HG02840 (cell line): ENCODE measurements around the gene INPP5B.

ENCODE experiments used
- ATAC-seq: cut with Tn5 transposase; IDR thresholded peaks from one replicate; pipeline ENCODE4 v1.9.1; 2021; ENCODE audit warnings: mild to moderate bottlenecking, moderate library complexity, moderate number of reproducible peaks; ENCODE audit not compliant: unreplicated experiment, low FRiP score

INPP5B gene

GRCh38 chr1:37879865-37880264 is 67.0 kb downstream of the INPP5B start:
- no peak for ATAC-seq

GRCh38 chr1:37878071-37878470 is 68.8 kb downstream of the INPP5B start:
- ATAC-seq: no peak

DNA sequence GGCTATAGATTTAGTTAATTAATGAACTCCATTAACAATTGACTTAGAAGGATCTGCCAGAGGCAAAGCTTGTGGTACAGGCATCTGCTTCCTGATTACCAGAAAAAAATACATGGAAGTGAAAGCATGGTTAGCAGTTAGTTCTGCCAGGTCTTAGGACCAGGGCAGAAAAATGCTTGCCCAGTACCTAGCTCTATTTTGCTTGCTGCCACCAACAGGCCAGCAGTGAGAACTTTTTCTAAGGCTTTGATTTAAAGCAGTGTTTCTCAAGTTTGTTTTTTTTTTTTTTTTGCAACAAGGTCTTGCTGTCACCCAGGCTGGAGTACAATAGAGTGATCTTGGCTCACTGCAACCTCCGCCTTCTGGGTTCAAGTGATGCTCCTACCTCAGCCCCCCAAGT is 71.0 kb downstream of the INPP5B start:
- no peak for ATAC-seq

DNA sequence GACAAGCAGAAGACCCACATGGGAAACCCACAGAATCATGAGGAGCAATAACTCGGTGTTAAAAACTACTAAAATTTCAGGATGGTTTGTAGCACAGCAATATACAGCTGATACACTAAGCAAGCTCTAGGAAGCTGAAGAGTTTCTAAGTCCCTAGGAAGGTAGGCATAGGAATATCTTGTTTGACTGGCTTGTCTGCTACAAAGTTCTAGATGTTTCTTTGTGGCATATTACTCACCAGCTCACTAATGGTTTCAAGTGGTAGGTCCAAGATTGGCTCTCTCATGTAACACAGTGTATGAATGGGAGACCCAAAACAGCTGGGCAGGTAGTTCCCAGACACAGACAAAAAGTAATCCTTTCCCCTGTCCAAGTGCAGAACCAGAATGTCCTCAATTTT is 74.2 kb downstream of the INPP5B start:
- no peak for ATAC-seq

GRCh38 chr1:37868466-37868865 is 78.4 kb downstream of the INPP5B start:
- ATAC-seq: no peak

DNA sequence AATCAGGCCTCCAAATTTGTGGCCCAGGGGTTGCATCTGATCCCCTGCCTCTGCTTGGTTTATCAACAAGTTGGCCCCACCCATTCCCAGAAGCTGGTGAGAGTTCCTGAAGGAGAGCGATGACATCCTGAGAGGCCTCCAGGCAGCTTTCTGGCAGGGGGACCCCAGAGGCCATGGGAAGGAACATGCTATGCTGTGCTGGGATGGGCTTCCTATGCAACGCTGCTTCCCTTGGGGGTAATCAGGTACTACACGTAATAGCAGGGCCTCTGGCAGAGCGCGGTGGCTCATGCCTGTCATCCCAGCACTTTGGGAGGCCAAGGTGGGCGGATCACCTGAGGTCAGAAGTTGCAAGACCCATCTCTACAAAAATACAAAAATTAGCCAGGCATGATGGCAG is 79.1 kb downstream of the INPP5B start:
- ATAC-seq: no peak

DNA sequence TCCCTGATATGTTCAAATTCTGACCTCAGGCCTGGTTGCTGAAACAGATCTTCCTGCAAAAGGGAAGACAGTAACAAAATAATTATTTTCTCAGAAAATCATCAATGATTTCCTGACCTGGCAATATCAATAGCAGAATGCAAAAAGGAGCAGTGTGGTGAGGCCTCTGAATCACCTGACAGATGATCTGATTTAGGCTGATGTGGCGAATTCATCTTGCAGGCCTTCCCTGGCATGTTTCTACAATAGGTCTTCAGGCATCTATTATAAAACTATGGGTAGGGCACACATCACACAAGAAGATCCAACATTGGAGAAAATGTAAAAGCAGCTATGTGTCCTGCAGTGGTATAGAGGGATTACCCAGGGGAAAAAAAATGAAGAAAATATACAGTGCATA is 80.4 kb downstream of the INPP5B start:
- no peak for ATAC-seq

DNA sequence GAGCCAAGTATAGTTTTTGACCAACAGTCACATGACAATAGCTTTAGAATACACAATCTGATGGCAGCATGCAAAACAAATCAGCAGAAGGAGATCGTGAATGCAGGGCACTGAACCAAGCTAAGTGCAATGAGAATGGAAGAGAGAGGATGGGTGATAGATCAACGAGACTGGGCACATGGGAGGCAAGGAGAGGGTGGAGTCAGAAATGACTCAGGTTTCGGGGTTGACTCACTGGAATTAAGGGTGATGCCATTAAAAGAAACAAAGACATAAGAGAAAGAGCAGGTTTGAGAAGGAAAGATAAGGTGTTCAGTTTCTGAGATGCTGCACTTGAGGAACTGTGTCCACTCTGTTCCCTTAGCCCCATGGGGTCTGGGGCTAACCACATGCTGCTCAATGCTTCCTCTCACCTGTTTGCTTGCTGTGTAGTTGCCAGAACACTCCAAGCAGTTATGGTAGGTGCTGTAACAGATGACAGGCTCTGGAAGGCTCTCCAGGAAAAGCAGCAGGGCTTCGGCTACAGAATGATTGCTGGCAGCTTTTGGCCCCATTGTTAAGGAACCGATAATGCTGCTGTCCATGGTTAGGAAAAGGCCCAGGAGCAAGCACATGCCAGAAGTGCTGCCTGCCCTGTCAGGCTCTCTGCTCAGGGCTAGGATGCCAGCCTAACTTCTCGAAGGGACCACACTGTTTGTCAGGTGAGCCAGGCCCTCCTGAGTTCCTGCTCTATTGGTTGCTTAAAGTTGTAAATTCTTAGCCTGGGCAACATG is 81.3 kb downstream of the INPP5B start:
- no peak for ATAC-seq

DNA sequence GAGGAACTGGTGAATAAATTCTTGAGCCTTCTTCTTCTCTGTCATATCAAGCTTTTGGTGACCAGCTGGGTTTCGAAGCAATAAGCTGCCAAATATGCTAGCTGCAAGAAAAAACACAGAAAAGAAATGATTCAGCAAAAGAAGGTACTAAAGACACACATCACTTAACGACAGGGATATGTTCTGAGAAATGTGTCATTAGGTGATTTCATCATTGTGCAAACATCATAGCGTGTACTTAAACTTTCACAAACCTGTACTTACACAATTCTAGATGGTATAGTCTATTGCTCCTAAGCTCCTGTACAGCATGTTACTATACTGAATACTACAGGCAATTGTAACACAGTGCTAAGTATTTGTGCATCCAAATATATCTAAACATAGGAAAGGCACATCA is 84.5 kb downstream of the INPP5B start:
- ATAC-seq: no peak

DNA sequence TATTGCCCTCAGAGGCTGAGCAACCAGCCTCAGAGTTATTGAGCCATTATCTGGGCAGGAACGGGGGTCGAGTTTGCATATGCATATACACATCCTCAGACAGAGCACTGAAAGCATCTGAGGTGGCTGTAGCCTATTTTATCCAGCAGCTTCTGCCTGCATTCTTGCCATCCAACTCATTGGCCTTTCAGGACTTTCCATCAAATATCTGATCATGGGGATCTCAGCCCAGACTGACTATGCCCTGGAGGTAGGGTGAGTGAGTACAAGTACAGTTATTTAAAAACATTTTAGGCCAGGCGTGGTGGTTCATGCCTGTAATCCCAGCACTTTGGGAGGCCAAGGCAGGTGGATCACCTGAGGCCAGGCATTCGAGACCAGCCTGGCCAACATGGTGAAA is 85.7 kb downstream of the INPP5B start:
- no peak for ATAC-seq

- no peak for ATAC-seq
Observed at GRCh38 chr1:37860346-37860666, 86.5 kb downstream of the INPP5B start.

- peak; percentile 87 for ATAC-seq
Observed at GRCh38 chr1:37859507-37860345, 87.1 kb downstream of the INPP5B start, which contains the start of gene MTF1. Gene MTF1, minus strand, starts transcription at chr1:37859592. Its CDS starts 1,934 bp downstream, at chr1:37857658.

GRCh38 chr1:37858931-37859506 is 87.8 kb downstream of the INPP5B start:
- ATAC-seq: peak; percentile 28

DNA sequence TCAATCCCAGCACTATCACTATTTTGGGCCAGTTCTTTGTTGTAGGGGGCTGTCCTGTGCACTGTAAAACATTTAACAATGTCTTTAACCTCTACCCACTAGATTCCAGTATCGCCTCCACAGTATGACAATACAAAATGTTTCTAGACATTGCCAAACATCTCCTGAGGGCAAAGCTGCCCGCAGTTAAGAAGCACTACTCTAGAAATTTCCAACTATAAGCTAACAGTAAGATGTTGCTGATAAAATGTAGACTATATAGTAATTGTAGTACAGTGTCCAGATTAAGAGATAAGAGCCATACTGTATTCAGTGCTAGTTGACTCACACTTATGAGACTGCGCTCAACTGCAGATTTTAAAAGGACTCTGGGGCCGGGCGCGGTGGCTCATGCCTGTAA is 92.4 kb downstream of the INPP5B start:
- ATAC-seq: no peak

GRCh38 chr1:37853157-37853556 is 93.7 kb downstream of the INPP5B start:
- ATAC-seq: no peak

- ATAC-seq: no peak
Observed at GRCh38 chr1:37851782-37852210, 95.1 kb downstream of the INPP5B start.

- no peak for ATAC-seq
Observed at GRCh38 chr1:37851262-37851661, 95.6 kb downstream of the INPP5B start.

- ATAC-seq: no peak
Observed at GRCh38 chr1:37850352-37850955, 96.4 kb downstream of the INPP5B start.

- no peak for ATAC-seq
Observed at GRCh38 chr1:37849480-37849879, 97.4 kb downstream of the INPP5B start.

DNA sequence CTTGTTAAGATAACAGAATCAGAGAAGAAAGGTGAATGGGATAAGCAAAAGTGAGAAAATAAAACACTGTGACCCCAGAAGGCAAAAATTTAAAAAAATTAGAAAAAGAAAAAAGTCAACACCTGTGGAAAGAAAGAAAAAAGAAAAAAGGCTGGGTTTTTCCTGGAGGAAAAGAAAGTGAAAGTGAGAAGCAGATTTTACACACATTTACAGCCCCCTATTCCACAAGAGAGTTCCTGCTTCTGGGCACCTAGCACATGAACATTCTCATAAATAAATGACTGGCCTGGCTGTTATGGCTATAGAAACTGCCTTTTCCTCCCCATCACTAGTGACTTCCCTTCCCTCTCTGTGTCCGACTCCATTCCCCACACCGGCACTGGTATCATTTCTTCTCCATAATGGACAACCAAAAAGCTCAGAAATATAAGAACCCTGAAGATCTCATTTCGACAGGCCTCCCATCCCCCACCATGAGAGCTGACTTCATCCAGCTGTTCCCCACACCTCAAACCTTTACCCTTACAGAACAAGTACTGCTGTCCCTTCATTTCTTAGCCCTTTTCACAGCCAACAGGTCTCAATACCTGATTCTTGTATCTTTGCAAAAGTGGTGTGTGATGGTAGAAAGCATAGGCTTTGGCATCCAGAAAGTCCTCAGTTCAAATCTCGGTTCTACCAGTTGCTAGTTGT is 100.1 kb downstream of the INPP5B start:
- ATAC-seq: no peak
